KMS-11 (cell line): ENCODE data around the gene GLIPR2.

Source experiments
- H2AFZ ChIP-seq: fragments of 200-600 bp; sonication (generic); 2 replicates; pipeline ENCODE4 v1.6.1; 2016; ENCODE audit warnings: antibody characterized with exemption, mixed run types, low read depth
- H3K27ac ChIP-seq: fragments of 200-600 bp; sonication (generic); 2 replicates; pipeline ENCODE4 v1.6.1; 2016; ENCODE audit warnings: mild to moderate bottlenecking, mixed run types
- H3K27me3 ChIP-seq: fragments of 200-600 bp; sonication (generic); 2 replicates; pipeline ENCODE4 v1.6.1; 2017; ENCODE audit warnings: mild to moderate bottlenecking, low read depth, mixed run types, moderate library complexity; ENCODE audit not compliant: insufficient read depth
- H3K36me3 ChIP-seq: fragments of 200-600 bp; sonication (generic); 2 replicates; pipeline ENCODE4 v1.6.1; 2017; ENCODE audit warnings: mild to moderate bottlenecking, mixed run types; ENCODE audit not compliant: insufficient read depth
- H3K4me1 ChIP-seq: fragments of 200-600 bp; sonication (generic); 2 replicates; pipeline ENCODE4 v1.6.1; 2016; ENCODE audit warnings: mild to moderate bottlenecking, low read depth, mixed run types; ENCODE audit not compliant: poor library complexity, severe bottlenecking
- H3K4me2 ChIP-seq: fragments of 200-600 bp; sonication (generic); 2 replicates; pipeline ENCODE4 v1.7.0; 2016; ENCODE audit warnings: mild to moderate bottlenecking, mixed run types
- H3K4me3 ChIP-seq: fragments of 200-600 bp; sonication (generic); IDR thresholded peaks from 2 replicates; pipeline ENCODE4 v1.6.1; 2017; ENCODE audit warnings: low read depth, low read length, mixed read lengths; ENCODE audit not compliant: insufficient read depth
- H3K79me2 ChIP-seq: fragments of 200-600 bp; sonication (generic); 2 replicates; pipeline ENCODE4 v1.6.1; 2016; ENCODE audit warnings: low read depth, mixed run types; ENCODE audit not compliant: insufficient read depth
- H3K9ac ChIP-seq: fragments of 200-600 bp; sonication (generic); 2 replicates; pipeline ENCODE4 v1.6.1; 2016; ENCODE audit warnings: mild to moderate bottlenecking, mixed run types
- H4K20me1 ChIP-seq: fragments of 200-600 bp; sonication (generic); 2 replicates; pipeline ENCODE4 v1.6.1; 2016; ENCODE audit warnings: mild to moderate bottlenecking, mixed run types; ENCODE audit not compliant: insufficient read depth
- CTCF ChIP-seq: fragments of 200-600 bp; sonication (generic); conservative IDR thresholded peaks from 2 replicates; pipeline ENCODE4 v1.6.1; 2017; ENCODE audit warnings: low read depth, mild to moderate bottlenecking, antibody characterized with exemption, low read length, moderate library complexity, mixed read lengths

Gene GLIPR2

GRCh38 chr9:36169166-36169565, 32.6 kb downstream of the GLIPR2 start, which contains the start of gene CCIN:
TSS of gene CCIN (plus strand) at chr9:36169388. CDS start at chr9:36169503, 115 bp downstream.
- Histone ChIP-seq H3K4me2 (no peak within 1 kb of the TSS), H3K4me3 (no peak within 1 kb of the TSS), H2AFZ (no peak within 1 kb of the TSS), H3K9ac (no peak within 1 kb of the TSS), H3K79me2 (no peaks in the 10 kb centered on the region), H3K27ac (no peak within 1 kb of the TSS), H3K36me3 (no peaks in the 10 kb centered on the region), H3K4me1 (no peaks in the 10 kb centered on the region), H4K20me1 (no peaks in the 10 kb centered on the region), H3K27me3 (no peaks in the 10 kb centered on the region)
- no peak for TF ChIP-seq CTCF

GRCh38 chr9:36169708-36170107, 33.2 kb downstream of the GLIPR2 start:
- H4K20me1 ChIP-seq: no peaks in the 10 kb centered on the region
- H3K79me2 ChIP-seq: no peaks in the 10 kb centered on the region
- no peaks in the 10 kb centered on the region for H3K36me3 ChIP-seq
- no peak overlapping the region for H3K4me2 ChIP-seq
- no peak for TF ChIP-seq CTCF
- H2AFZ ChIP-seq: no peak overlapping the region
- no peak overlapping the region for H3K27ac ChIP-seq
- no peak overlapping the region for H3K9ac ChIP-seq
- H3K4me3 ChIP-seq: no peak overlapping the region
- H3K27me3 ChIP-seq: no peaks in the 10 kb centered on the region
- H3K4me1 ChIP-seq: no peaks in the 10 kb centered on the region

- H3K79me2 ChIP-seq: no peaks in the 10 kb centered on the region
- no peak for TF ChIP-seq CTCF
- no peaks in the 10 kb centered on the region for H4K20me1 ChIP-seq
- H3K27me3 ChIP-seq: no peaks in the 10 kb centered on the region
- no peak overlapping the region for H3K4me3 ChIP-seq
- no peak overlapping the region for H3K4me2 ChIP-seq
- H3K4me1 ChIP-seq: no peaks in the 10 kb centered on the region
- no peak overlapping the region for H3K27ac ChIP-seq
- no peak overlapping the region for H3K9ac ChIP-seq
- no peak overlapping the region for H2AFZ ChIP-seq
- no peaks in the 10 kb centered on the region for H3K36me3 ChIP-seq
Observed at GRCh38 chr9:36170531-36170930, 34.0 kb downstream of the GLIPR2 start.

- no peak for TF ChIP-seq CTCF
- no peaks in the 10 kb centered on the region for H3K27me3 ChIP-seq
- H3K27ac ChIP-seq: no peak overlapping the region
- H4K20me1 ChIP-seq: no peaks in the 10 kb centered on the region
- no peaks in the 10 kb centered on the region for H3K4me1 ChIP-seq
- H3K4me3 ChIP-seq: no peak overlapping the region
- no peak overlapping the region for H3K4me2 ChIP-seq
- no peaks in the 10 kb centered on the region for H3K36me3 ChIP-seq
- H3K9ac ChIP-seq: no peak overlapping the region
- no peak overlapping the region for H2AFZ ChIP-seq
- H3K79me2 ChIP-seq: no peaks in the 10 kb centered on the region
Observed at GRCh38 chr9:36173861-36174260, 37.3 kb downstream of the GLIPR2 start.
